ENCODE results near the gene DMRTB1. TPM values are rescaled to one million over a fixed set of nuclear protein-coding genes. Genes with fewer than 3 reads are reported as not detected.

Gene DMRTB1
- polyA plus RNA-seq, 3 donors = not detected

DNA sequence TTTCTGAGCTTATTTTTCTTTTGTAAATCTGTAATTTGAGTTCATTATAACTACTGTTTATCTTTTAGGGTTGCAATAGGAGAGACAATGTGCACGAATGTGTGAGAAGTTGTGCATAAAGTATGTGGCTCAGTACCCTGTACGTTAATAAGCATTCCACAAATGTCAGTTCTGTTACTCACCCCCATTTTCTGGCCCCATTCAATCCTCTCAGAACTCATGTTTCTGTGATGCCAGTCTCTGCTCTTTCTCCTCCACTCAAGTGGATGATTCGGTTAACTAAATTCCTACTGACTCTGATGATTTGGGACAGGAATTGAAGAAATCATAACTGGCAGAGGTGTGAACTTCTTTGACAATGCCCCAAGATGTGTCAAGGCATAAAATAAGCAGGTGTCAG is 10.2 kb upstream of the DMRTB1 start:
- no peaks in the 10 kb centered on the region for H4K20me1 ChIP-seq (ENCODE audit: insufficient read depth, low read length)
- H3K4me1 ChIP-seq (ENCODE audit: control insufficient read depth in 1 of 2, insufficient read depth in 2 of 2, low read length in 2 of 2) = no peaks in the 10 kb centered on the region
- H3K4me3 Mint-ChIP-seq = no peak overlapping the region
- H2AFZ ChIP-seq (ENCODE audit: insufficient read depth, low read depth, low read length, poor library complexity, severe bottlenecking) = no peak overlapping the region
- no peak overlapping the region for H3K9ac ChIP-seq (ENCODE audit: insufficient read depth, low read length, poor library complexity, severe bottlenecking)
- no peak overlapping the region for H3K4me2 ChIP-seq (replicated peaks; ENCODE audit: extremely low read depth, low read length, poor library complexity, severe bottlenecking)
- TF ChIP-seq, protein P1, sequence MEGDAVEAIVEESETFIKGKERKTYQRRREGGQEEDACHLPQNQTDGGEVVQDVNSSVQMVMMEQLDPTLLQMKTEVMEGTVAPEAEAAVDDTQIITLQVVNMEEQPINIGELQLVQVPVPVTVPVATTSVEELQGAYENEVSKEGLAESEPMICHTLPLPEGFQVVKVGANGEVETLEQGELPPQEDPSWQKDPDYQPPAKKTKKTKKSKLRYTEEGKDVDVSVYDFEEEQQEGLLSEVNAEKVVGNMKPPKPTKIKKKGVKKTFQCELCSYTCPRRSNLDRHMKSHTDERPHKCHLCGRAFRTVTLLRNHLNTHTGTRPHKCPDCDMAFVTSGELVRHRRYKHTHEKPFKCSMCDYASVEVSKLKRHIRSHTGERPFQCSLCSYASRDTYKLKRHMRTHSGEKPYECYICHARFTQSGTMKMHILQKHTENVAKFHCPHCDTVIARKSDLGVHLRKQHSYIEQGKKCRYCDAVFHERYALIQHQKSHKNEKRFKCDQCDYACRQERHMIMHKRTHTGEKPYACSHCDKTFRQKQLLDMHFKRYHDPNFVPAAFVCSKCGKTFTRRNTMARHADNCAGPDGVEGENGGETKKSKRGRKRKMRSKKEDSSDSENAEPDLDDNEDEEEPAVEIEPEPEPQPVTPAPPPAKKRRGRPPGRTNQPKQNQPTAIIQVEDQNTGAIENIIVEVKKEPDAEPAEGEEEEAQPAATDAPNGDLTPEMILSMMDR (IDR thresholded peaks at IDR 0.05) = no peak
- peaks cover 0 to 2% (median 0%) of the 10 kb centered on the region in 7 donors for H3K9me3 Mint-ChIP-seq
- no peak overlapping the region for H3K4me3 ChIP-seq (replicated peaks in 1 of 3; ENCODE audit: low read depth in 2 of 3, low read length in 3 of 3)
- no peaks in the 10 kb centered on the region for H3K79me2 ChIP-seq (ENCODE audit: insufficient read depth, low read length)
- no peaks in the 10 kb centered on the region for H3K36me3 ChIP-seq (replicated peaks in 1 of 2; ENCODE audit: control insufficient read depth in 1 of 2, insufficient read depth in 2 of 2, low read length in 2 of 2)
- no peaks in the 10 kb centered on the region for H3K27me3 ChIP-seq (ENCODE audit: control insufficient read depth in 2 of 2, insufficient read depth in 2 of 2, low read length in 2 of 2)
- DNase-seq = no peak
- intact Hi-C loops (cut with micrococcal nuclease) = no loop called here
- H3K4me1 Mint-ChIP-seq = no peaks in the 10 kb centered on the region
- no peaks in the 10 kb centered on the region for H3K9me3 ChIP-seq (replicated peaks in 1 of 2; ENCODE audit: control insufficient read depth in 1 of 2, insufficient read depth in 1 of 2, low read length in 2 of 2)
- WGBS (ENCODE audit: insufficient coverage) = 92% methylated on average over 2 of the region's 3 CpGs
- no peaks in the 10 kb centered on the region for H3K36me3 Mint-ChIP-seq
- H3K27ac Mint-ChIP-seq = no peak overlapping the region
- H3K27me3 Mint-ChIP-seq (ENCODE audit: low read depth in 3 of 3) = peaks cover 2 to 4% (median 4%) of the 10 kb centered on the region in 3 donors
- no peak overlapping the region for H3K27ac ChIP-seq (ENCODE audit: low read depth in 1 of 2, low read length in 2 of 2)

DNA sequence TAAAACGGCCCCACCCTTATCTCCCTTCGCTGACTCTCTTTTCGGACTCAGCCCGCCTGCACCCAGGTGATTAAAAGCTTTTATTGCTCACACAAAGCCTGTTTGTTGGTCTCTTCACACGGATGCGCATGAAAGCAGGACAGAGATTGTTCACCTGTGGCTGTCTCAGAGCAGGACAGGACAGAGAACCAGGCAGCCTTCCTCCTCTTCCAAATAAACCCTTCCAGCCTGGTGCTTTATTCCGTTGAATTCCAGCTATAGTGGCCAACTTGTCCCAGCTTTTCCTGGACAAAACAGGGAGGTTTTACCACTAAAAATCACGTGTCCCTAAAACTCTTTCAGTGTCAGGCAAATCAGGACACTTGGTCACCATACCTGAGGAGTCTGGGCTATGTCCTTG is 9.5 kb upstream of the DMRTB1 start:
- H2AFZ ChIP-seq (ENCODE audit: insufficient read depth, low read depth, low read length, poor library complexity, severe bottlenecking) = no peak overlapping the region
- no peaks in the 10 kb centered on the region for H3K79me2 ChIP-seq (ENCODE audit: insufficient read depth, low read length)
- DNase-seq = no peak
- peaks cover 2 to 4% (median 4%) of the 10 kb centered on the region in 3 donors for H3K27me3 Mint-ChIP-seq (ENCODE audit: low read depth in 3 of 3)
- no peaks in the 10 kb centered on the region for H3K4me1 Mint-ChIP-seq
- H3K27ac ChIP-seq (ENCODE audit: low read depth in 1 of 2, low read length in 2 of 2) = no peak overlapping the region
- intact Hi-C loops (cut with micrococcal nuclease) = no loop called here
- no peaks in the 10 kb centered on the region for H3K36me3 ChIP-seq (replicated peaks in 1 of 2; ENCODE audit: control insufficient read depth in 1 of 2, insufficient read depth in 2 of 2, low read length in 2 of 2)
- TF ChIP-seq, protein P1 (IDR thresholded peaks at IDR 0.05) = no peak
- no peaks in the 10 kb centered on the region for H3K9me3 ChIP-seq (replicated peaks in 1 of 2; ENCODE audit: control insufficient read depth in 1 of 2, insufficient read depth in 1 of 2, low read length in 2 of 2)
- no peak overlapping the region for H3K4me3 ChIP-seq (replicated peaks in 1 of 3; ENCODE audit: low read depth in 2 of 3, low read length in 3 of 3)
- no peak overlapping the region for H3K27ac Mint-ChIP-seq
- H3K4me3 Mint-ChIP-seq = no peak overlapping the region
- no peak overlapping the region for H3K4me2 ChIP-seq (replicated peaks; ENCODE audit: extremely low read depth, low read length, poor library complexity, severe bottlenecking)
- no peaks in the 10 kb centered on the region for H3K36me3 Mint-ChIP-seq
- no peaks in the 10 kb centered on the region for H4K20me1 ChIP-seq (ENCODE audit: insufficient read depth, low read length)
- H3K4me1 ChIP-seq (ENCODE audit: control insufficient read depth in 1 of 2, insufficient read depth in 2 of 2, low read length in 2 of 2) = no peaks in the 10 kb centered on the region
- WGBS (ENCODE audit: insufficient coverage) = 88% methylated on average over 7 of the region's 8 CpGs
- no peaks in the 10 kb centered on the region for H3K27me3 ChIP-seq (ENCODE audit: control insufficient read depth in 2 of 2, insufficient read depth in 2 of 2, low read length in 2 of 2)
- peaks cover 0 to 2% (median 0%) of the 10 kb centered on the region in 7 donors for H3K9me3 Mint-ChIP-seq
- H3K9ac ChIP-seq (ENCODE audit: insufficient read depth, low read length, poor library complexity, severe bottlenecking) = no peak overlapping the region
